Activated B cell treated with CpG ODN at 0.5 μM for 24 hours (primary cell): ENCODE measurements around the gene SESN2. TPM values are rescaled to one million over a fixed set of nuclear protein-coding genes. Genes with fewer than 3 reads are reported as not detected.

Experiments used
- ATAC-seq: fragments of 200-7000 bp; cut with Tn5 transposase; one replicate; pipeline ENCODE4 v1.10.0; 2021; ENCODE audit warnings: low read depth, mild to moderate bottlenecking, moderate library complexity
- CTCF ChIA-PET: fragments of 350-600 bp; sonication (Branson Sonifier 250); formaldehyde crosslinking; loops from one replicate; lab custom pipeline; 2021; ENCODE audit warnings: antibody characterized with exemption; lab: Charles Lee
- POLR2A ChIA-PET: fragments of 350-600 bp; sonication (Branson Sonifier 250); formaldehyde crosslinking; loops from one replicate; lab custom pipeline; 2021; ENCODE audit warnings: antibody characterized with exemption; lab: Charles Lee
- DNase-seq: peaks from one replicate; pipeline ENCODE4 v3.0.0; 2022
- H3K27ac Mint-ChIP-seq: one replicate; pipeline ENCODE4 v1.8.0; 2020; ENCODE audit warnings: mixed read lengths
- H3K27me3 Mint-ChIP-seq: one replicate; pipeline ENCODE4 v1.8.0; 2021; ENCODE audit warnings: mixed read lengths
- H3K36me3 Mint-ChIP-seq: one replicate; pipeline ENCODE4 v1.8.0; 2021; ENCODE audit warnings: low read depth, mixed read lengths
- H3K4me1 Mint-ChIP-seq: one replicate; pipeline ENCODE4 v1.8.0; 2021; ENCODE audit warnings: mixed read lengths
- H3K4me3 Mint-ChIP-seq: one replicate; pipeline ENCODE4 v1.8.0; 2020; ENCODE audit warnings: mild to moderate bottlenecking, mixed read lengths
- H3K9me3 Mint-ChIP-seq: one replicate; pipeline ENCODE4 v1.8.0; 2020; ENCODE audit warnings: mixed read lengths
- intact Hi-C: fragments of 100-400 bp; cut with micrococcal nuclease; formaldehyde crosslinking; loops from one replicate; pipeline ENCODE4 v1.15.1; 2024
- total RNA-seq: library from RNA; stranded (reverse); gene quantifications from 2 replicates; pipeline ENCODE4 v1.2.3, GENCODE V29; 2022
- TF ChIP-seq, protein P1 (sequence below): fragments of 200-600 bp; IDR thresholded peaks from one replicate; pipeline ENCODE4 v1.8.0; 2022; ENCODE audit warnings: antibody characterized with exemption, mild to moderate bottlenecking

Gene SESN2
- total RNA-seq, 1 donor from 2014 or later, result 19.8 TPM

DNA sequence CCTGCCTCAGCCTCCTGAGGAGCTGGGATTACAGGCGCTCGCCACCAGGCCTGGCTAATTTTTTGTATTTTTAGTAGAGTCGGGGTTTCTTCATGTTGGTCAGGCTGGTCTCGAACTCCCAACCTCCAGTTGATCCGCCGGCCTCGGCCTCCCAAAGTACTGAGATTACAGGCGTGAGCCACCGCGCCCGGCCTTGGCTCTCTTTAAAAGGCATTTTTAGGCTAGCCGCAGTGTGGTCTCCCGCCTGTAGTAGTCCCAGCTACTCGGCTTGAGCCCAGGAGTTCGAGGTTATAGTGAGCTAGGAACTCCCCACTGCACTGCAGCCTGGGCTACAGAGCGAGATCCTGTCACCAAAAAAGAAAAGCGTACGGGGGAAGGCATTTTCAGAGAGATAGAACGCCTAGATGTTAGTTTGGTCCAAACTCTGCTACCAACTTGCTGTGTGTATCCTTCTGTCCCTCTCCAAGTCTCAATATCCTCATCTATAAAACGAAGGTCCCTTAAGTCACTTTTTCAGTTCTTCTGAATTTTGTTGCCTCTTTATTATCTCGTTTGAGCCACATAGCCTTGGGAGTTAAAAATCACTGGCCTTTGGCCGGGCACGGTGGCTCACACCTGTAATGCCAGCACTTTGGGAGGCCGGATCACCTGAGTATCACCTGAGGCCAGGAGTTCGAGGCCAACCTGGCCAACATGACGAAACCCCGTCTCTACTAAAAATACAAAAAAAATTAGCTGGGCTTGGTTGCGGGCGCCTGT is 70.3 kb downstream of the SESN2 start:
- DNase-seq, result peak; percentile 50
- peak overlapping the region; percentile 92 for H3K4me3 Mint-ChIP-seq
- intact Hi-C loops, result loop anchor here (1.0 to 5.0 kb wide), 9 partner anchors 39 to 557 kb away; partner anchors contain the start of genes PHACTR4, PPP1R8, RNU11 and SESN2
- peak overlapping the region; percentile 97 for H3K27ac Mint-ChIP-seq
- H3K9me3 Mint-ChIP-seq, result no peaks in the 10 kb centered on the region
- H3K4me1 Mint-ChIP-seq, result peaks cover 49% of the 10 kb centered on the region
- peak; percentile 11 for ATAC-seq
- ChIA-PET POLR2A (interaction anchor here (0.5 to 5.2 kb wide), 43 partner anchors 8 to 1120 kb away, joined by 3 to 144 read pairs (median 9); partner anchors contain the start of genes ATP5IF1, EYA3, FAM76A and GMEB1), CTCF (interaction anchor here (0.5 to 2.4 kb wide), 5 partner anchors 25 to 407 kb away, joined by 3 to 20 read pairs (median 3); partner anchors contain the start of gene YTHDF2)
- peaks cover 2% of the 10 kb centered on the region for H3K27me3 Mint-ChIP-seq
- TF ChIP-seq, protein P1, sequence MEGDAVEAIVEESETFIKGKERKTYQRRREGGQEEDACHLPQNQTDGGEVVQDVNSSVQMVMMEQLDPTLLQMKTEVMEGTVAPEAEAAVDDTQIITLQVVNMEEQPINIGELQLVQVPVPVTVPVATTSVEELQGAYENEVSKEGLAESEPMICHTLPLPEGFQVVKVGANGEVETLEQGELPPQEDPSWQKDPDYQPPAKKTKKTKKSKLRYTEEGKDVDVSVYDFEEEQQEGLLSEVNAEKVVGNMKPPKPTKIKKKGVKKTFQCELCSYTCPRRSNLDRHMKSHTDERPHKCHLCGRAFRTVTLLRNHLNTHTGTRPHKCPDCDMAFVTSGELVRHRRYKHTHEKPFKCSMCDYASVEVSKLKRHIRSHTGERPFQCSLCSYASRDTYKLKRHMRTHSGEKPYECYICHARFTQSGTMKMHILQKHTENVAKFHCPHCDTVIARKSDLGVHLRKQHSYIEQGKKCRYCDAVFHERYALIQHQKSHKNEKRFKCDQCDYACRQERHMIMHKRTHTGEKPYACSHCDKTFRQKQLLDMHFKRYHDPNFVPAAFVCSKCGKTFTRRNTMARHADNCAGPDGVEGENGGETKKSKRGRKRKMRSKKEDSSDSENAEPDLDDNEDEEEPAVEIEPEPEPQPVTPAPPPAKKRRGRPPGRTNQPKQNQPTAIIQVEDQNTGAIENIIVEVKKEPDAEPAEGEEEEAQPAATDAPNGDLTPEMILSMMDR, result no peak
- H3K36me3 Mint-ChIP-seq, result peaks cover 45% of the 10 kb centered on the region

Other genes with a start within 250 kb of the SESN2 start
- gene EYA3, start 170.9 kb upstream of the SESN2 start, total RNA-seq, result 26.7 and 31.0 TPM in 2 replicates
- 2.2 and 3.6 TPM in 2 replicates for gene PTAFR, start 82.8 kb upstream of the SESN2 start, total RNA-seq
- gene DNAJC8, start 26.5 kb upstream of the SESN2 start, total RNA-seq, result 103 and 104 TPM in 2 replicates
- gene ATP5IF1, start 23.4 kb upstream of the SESN2 start, total RNA-seq, result 87.0 and 104 TPM in 2 replicates
- gene MED18, start 69.5 kb downstream of the SESN2 start, total RNA-seq, result 20.3 and 20.7 TPM in 2 replicates
- gene PHACTR4, start 110.2 kb downstream of the SESN2 start, total RNA-seq, result 27.2 and 31.5 TPM in 2 replicates
- 45.2 and 47.5 TPM in 2 replicates for gene RCC1, start 246.5 kb downstream of the SESN2 start, total RNA-seq